HG03354 (cell line): ENCODE measurements around the gene KLHL6.
"Not testable (repeated sequence)": the region's sequence is repeated elsewhere in the genome, so short reads cannot be mapped to it uniquely, and the experiment has no call there.

Experiments
- ATAC-seq: cut with Tn5 transposase; IDR thresholded peaks from one replicate; pipeline ENCODE4 v1.9.1; 2021; ENCODE audit warnings: mild to moderate bottlenecking; ENCODE audit not compliant: unreplicated experiment, poor library complexity, severe bottlenecking

The KLHL6 gene

GRCh38 chr3:183513046-183513706, 42.3 kb downstream of the KLHL6 start:
- ATAC-seq = no peak

GRCh38 chr3:183511286-183512131, 44.0 kb downstream of the KLHL6 start:
- ATAC-seq = not testable (repeated sequence)

DNA sequence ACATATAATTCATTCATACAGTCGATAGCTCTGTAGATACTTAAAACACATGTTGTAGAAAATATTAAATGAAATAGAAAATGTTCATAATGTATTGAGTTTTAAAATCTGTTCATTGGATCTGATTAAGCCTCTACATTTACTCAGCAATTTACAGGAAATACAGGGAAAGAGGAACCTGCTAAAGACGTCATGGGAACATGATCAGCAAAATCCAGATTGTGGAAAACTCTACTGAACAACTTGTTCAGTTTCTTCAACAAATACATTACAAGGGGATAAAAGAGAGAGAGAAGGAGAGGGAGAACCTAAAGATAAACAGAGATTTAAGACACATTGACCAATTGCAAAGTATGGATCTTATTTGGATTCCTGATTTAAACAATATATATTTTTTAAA, 46.7 kb downstream of the KLHL6 start:
- ATAC-seq = no peak

DNA sequence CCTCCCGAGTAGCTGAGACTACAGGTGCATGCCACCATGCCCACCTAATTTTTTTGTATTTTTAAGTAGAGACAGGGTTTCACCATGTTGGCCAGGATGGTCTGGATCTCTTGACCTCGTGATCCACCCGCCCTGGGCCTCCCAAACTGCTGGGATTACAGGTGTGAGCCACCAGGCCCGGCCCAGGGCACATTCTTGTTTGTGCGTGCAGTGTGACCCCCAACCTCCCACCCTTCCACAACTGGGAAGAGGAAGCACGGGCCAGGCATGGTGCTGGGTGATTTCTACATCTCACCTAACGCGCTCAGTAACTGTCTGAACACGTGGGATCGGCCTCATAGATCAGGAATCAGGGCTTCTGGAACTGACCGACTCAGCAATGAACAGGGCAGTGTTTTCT, 48.0 kb downstream of the KLHL6 start:
- no peak for ATAC-seq

- ATAC-seq = no peak
These were observed 48.7 kb downstream of the KLHL6 start for GRCh38 chr3:183506674-183507320.

DNA sequence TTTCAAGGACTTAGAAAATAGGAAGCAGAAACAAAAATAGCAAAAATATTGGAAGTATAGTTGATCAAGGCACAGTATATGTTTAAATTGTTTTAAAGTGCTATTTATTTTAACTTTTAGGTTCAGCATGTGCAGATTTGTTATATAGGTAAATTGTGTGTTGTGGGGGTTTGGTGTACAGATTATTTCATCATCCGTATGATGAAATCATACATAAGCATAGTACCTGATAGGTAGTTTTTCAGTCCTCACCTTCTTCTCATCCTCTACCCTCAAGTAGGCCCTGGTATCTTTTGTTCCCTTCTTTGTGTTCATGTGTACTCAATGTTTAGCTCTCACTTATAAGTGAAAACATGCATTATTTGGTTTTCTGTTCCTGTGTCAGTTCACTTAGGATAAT, 50.9 kb downstream of the KLHL6 start:
- ATAC-seq = no peak

- ATAC-seq = no peak
These were observed 51.8 kb downstream of the KLHL6 start for GRCh38 chr3:183503746-183504145.

DNA sequence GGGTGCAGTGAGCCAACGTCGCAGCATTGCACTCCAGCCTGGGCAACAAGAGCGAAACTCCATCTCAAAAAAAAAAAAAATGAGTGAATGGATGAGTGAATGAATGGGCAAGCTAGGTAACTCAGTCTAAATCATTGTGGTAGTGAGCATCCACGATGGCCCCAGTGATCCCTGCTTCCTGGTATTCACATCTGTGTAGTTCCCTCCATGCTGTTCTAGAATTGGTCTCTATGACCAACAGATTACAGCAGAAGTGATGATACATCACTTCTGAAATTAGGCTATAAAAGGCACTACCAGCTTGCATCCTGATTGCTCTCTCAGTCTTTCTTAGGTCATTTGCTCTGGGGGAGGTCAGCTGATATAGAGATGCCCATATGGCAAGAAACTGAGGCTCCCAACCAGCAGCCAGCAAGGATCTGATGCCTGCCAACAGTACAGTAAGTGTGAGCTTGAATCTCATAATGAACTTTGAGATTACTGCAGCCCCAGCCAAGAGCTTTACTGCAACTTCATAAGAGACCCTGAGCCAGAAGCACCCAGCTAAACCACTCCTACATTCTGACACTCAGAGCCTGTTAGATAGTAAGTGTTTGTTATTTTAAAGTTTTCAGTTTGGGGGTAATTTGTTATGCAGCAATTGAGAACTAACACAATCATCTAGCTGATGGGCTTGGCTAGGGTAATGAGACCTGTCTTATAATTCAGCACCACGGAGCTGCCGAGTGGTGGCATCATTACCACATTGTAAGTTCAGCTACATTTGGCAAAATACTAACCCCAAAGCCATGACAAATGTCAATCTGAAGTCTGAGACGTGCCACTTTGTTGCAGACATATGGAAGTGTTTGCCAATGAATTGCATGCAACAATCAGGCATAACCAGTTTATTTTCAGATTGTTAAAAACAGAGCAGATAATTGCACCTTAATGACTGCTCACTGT, 53.0 kb downstream of the KLHL6 start:
- no peak for ATAC-seq

DNA sequence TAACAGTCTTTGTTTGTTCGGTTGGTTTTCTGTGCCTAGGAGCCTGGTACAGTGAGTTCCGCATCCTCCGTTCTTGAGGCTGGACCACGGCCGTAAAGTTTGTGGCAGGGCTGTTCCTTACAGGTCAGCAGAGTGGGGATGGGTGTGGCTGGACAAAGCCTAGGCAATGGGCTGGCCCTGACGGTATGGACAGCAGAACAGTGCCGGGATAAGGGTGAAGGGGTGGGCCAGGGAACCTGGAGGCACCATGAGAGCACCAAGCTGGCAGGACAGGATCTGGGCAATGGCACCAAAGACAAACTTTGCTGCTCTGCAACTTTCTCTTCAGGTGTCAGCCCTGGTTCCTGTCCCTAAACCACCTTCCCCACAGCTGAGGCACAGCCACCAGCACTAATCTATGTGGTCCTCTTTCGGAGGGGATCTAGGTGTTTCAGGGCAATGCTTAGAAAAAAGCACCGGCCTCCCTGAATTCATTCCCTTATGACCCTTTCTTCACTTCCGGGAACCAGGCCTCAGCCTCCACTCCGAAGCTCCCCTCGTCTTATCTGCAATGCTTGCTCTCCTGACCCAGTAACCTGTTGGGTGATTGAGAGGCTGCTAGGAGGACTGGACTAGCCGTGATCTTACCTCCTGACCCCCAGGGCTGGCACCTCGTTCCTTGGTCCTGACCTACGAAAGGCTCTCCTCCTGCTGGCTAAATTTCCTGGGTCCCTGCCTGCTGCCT, 54.4 kb downstream of the KLHL6 start:
- ATAC-seq = no peak

DNA sequence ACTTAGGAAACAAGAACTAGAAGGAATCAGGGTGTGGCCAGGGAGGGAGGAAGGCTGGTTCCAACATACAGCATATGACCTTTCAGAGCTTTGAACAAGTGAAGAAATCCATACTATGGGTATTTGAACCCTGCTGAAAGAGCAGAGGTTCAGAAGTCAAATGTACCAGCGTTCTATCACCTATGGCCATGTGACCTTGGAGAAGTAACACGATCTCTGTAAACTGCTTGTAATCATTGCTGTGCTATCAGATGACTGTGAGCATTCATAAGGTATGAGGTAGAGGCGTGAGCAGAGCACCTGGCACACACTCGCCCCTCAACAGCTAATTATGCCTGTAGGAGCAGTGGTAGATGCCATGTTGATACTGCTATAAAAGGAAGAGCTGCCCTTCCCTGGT, 55.2 kb downstream of the KLHL6 start:
- ATAC-seq = no peak

DNA sequence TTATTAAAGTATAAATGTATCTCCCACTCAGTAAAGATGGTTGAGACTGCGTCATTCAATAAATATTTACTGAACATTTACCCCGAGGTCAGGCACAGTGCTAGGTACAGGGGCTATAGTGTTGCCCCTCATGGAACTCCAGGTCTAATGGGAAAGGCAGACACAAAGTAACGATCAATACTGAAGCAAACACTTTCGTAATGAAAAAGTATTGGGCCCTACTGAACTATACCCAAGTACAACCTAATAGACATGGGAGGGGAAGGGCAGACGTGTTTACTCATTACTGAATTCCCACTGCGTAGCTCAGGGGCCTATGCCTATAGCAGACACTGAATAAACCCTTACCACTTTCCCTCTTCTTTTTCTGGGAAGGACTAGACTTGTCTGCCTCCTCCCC, 56.9 kb downstream of the KLHL6 start:
- ATAC-seq = no peak

GRCh38 chr3:183497313-183497712, 58.2 kb downstream of the KLHL6 start:
- ATAC-seq = no peak

DNA sequence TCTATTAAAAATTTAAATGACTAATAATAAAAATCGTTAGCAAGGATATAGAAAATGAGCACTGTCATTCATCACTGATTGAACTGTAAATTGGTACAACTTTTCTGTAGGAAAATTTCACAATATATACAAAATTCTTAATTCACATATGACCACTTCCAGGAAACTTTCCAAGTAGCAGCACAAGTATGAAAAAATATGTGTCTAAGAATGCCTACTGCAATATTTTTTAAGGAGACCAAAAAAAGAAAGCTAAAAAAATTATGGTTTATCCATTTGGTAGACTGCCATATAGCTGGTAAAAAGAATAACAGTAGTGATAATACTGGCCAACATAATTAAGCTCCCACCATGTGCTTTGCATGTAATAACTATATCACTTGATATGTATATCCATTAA, 59.2 kb downstream of the KLHL6 start:
- no peak for ATAC-seq

GRCh38 chr3:183494341-183494740, 61.2 kb downstream of the KLHL6 start:
- ATAC-seq = no peak

DNA sequence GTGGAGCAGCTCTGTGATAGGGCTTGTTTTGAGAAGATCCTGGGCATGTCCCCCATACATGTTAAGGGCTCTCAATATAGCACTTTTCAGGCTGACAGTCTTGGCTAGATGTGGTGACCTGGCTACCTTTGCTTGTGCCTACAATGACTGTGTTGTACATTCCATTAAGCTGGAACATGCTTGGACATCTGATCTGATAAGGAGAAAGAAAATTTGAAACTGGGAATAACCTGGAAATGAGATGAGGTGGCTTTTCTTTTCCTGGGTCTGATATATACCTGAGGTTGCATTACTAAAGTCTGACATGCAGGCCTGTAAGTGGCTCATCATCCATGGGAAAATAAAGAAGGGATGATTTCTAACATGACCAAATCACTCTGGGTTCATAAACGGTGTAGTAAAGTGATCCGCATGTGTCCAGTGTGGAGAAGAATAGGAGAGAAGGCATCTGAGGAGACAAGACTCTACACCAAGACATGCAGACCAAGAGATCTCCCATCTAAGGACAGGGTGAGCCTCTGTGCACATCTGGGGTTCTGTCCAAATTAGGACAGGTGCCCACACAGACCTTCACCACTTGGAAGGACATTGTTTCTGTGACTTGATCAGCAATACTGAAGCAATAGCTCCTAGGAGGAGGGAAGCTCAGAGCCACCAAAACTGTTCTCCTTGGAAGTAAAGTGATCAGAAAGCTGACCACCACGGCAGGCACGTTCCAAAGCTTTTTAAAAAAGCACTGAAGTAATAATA, 62.0 kb downstream of the KLHL6 start:
- no peak for ATAC-seq

DNA sequence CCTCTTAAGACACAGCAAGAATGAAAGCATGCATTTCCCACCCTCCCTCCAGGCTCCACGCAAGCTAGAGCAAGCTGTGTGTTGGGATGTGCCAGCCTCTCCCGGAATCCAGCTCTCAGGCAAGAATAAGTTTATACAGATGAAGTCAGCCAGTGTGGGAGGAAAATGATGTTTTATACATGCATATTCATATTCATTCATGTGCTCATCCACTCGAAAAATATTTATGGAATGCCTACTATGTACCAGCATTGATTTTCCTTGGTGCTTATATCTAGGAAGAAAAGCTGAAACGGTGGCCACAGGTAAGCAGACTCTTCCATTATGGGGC, 62.7 kb downstream of the KLHL6 start:
- no peak for ATAC-seq

DNA sequence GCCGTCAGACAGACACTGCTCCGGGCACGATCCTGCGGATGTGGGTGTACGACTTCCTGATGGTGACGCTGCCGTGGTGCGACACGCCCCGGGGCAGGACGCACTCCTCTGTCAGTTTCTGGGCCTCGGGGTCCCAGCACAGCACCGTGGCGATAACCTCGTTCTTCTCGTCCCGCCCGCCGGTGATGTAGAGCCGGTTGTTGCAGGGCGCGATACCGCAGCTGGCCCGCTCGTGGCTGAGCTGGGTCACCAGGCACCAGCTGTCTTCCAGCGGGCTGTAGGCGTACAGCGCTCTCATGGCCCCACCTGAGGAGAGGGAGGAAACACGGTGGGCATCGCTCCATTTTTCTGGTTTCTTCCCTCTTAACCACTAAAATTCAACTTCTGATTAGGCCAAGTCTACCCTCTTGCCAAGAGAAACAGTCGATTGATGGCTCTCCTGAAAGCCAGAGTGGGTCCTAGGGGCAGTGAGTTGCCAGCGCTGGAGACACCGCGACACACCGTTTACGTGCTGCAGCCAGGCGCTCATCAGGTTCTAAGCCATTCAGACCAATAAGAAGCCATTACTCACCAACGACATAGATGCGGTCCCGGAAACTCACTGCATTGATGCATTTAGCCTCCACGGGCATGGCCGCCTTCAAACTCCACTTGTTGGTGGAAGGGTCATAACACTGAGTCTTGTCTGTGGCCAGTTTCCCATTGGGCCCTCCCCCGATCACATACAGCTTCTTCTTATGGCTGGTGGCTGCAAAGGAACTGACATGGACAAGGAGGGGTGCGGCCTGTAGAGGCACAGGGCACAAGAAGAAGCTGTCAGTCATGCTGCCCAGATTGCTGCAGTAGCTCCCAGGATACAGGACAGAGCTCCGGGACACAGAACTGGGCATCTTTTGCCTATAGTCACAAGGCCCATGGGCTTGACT, 63.3 kb downstream of the KLHL6 start:
- no peak for ATAC-seq
